GM19455 (cell line): ENCODE data around the gene HEATR9.

ENCODE experiments used
- ATAC-seq: cut with Tn5 transposase; IDR thresholded peaks from one replicate; pipeline ENCODE4 v1.9.1; 2021; ENCODE audit not compliant: unreplicated experiment

HEATR9 gene

DNA sequence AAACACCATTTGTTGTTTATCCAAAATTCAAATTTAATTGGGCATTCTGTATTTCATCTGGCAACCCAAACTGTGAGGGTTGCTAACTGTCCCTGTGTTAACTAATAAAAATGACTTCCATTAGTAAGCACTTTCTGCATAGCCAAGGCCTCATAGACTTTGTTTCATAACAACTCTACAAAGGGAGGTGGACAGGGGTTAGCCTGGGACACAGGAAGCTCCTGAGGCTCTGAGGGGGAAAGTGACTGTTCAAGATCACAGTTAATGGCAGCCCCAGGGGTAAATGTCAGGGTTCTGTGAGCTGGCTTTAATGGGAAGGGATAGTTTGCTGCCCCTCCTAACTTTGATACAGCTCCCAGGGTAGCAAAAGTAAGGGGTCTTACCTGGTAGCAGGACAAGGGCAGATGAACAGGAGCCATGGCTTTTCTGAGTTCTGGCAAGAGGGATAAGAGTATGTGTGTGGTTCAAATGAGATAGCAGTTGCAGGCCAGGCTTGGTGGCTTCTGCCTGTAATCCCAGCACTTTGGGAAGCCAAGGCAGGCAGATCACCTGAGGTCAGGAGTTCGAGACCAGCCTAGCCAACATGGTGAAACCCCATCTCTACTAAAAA is 2.2 kb downstream of the HEATR9 start:
- ATAC-seq = no peak

DNA sequence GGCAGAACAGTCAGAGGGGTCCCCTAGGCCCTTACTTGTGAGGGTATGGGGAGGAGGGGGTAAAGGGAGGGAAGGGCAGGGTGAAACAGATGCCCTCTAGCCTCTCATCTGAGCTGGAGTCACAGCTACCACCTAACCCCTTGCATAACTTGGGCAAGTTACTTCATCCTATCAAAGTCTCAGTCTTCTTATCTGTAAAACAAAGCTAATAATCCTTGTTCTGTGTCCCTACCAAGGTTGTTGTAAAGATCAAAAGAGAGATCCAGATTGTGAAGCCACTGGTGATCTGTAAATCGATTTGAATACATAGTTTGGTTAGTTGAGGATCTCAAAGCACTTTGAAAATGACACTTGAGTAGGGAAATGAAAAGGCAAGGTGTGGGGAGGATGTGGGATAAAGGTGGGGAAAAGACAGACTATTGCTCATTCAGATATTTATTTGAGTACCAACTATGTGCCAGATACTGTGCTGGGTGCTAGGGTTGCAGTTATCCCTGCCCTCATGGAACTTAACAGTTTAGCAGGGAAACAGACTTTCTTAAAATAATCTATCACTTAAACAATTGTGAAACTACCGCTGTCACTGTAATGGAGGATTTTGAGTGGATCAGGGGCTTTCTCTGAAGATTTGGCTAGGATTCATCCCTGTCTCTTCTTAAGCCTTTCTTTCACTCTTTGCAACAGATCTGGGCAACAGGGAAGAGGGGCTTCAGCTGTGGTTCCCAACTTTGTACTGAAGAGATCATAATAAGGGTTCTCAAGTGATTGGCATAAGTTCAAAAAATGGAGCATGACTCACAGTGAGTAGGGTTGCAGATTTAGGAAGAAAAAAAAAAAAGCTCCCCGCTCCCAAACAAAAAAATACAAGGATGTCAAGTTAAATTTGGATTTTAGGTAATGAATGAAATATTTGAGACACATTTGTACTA is 3.0 kb downstream of the HEATR9 start:
- ATAC-seq = no peak

DNA sequence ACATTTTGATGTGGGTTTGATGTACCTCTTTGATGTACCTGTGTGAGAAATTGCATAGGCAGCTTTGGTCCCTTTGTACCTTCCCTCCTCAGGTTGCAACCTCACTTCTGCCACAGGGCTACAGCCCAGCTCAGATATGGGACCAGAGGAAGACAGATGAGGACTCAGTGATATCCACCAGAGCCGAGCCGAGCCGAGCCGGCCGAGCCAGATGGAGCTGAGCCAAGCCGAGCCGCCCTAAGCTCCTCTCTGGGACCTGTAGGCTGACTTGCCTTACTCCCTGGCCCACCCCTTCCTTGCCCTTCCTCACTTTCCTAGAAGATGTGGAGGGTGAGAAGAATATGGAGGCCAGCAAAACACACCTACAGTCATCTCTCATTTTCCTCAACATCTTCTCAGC is 3.8 kb downstream of the HEATR9 start:
- no peak for ATAC-seq

DNA sequence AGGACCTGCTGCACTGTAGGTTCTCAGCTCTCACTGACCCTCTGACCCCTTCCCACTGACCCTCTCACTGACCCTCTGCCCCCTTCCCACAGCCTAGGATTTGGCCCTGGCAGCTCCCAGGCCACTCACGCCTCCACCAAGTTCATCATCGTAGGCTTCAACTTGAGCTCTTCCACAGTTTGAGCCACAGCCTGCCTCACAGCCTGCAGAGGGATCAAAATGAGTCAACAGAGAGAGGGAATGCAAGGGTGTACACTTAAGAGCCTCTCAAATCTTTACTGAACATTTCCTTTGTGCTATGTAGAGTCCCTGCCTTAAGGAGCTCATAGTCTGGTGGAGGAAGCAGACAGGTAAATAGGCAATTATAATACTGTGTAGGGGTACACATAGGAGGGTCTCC is 12.1 kb downstream of the HEATR9 start:
- no peak for ATAC-seq

DNA sequence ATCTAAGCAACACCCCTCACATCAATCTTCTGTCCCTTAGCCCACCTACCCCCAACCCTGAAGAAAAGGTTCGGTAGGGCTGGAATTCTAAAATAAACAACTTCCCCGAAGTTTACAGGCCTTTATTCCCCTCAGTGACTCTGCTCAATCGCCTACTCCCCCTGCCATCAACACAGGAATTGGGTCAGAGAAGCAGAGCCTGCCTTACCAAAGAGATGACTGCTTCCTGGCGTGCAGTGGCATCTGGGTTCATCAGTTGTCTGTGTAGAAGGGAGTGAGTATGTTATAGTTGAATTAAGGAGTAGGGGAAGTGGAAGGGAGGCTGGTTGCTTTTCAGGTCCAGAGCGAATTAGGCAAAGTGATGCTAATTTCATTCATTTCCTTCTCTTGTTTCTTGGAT is 12.7 kb downstream of the HEATR9 start:
- no peak for ATAC-seq

DNA sequence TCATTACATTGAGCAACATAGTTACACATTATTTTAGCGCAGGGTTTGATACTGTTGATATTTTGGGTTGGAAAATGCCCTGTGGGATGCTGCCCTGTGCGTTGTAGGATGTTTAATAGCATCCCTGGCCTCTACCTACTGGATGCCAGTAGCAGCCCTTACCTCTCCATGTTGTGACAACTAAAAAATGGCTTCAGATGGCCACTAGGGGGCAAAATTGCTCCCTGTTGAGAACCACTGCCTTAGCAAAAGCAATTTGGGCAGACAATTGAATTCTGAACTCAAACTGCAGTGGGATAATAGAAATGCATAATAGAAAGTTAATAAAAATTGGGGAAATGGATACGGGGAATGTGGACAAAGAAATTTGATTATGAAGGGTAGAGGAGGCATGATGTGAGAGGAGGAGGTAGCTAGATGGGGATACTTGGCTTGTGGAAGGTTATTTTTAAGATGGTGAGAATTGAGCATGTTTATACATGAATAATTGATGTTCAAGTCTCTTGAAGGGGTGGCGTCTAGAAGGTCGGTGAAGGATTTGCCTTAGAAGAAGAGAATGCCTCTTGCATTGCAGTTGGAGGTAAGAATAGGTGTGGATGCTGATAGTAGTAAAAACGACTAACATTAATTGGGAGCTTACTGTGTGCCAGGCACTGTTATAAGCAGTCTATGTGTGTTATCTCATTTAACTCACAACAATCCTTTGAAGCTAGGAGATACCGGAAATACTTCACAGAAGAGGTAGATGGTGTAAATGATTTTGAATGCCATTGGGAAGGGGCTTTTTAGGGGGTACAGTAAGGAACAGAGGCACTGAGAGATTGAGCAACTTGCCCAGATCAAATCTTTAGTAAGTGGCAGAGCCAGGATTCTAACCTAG is 19.0 kb downstream of the HEATR9 start:
- ATAC-seq = no peak

DNA sequence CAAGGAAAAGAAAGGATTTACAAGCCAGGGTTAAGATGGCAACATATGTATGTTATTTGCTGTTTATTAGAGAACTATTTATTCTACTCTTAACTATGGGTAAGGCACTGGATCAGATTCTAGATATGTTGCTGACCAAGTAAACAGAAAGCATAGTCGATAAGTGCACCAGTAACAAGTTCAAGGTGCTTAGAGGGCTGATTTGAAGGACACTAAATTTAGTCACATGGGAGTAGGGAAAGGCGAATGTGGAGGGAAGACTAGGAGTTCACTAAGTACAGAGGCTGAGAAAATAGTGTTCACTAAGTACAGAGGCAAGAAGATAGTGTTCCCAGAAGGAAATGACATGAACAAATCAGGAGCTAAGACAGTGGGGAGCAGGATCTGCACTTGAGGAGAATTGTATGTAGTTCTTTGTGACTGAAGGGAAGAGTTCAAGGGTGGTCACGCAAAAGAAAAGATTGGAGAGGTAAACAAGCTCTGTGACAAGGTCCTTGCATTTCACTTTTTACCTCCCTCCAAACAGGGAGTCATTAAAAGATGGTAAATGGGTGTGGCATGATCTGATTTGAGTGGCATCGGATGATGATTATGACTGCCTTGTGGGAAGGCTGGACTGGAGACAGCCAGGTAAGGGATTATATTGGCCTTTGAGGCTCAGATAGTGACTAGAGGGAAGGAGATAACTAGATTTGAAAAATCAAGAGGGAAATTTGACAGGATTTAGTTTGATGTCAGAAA is 20.9 kb downstream of the HEATR9 start:
- ATAC-seq = no peak

DNA sequence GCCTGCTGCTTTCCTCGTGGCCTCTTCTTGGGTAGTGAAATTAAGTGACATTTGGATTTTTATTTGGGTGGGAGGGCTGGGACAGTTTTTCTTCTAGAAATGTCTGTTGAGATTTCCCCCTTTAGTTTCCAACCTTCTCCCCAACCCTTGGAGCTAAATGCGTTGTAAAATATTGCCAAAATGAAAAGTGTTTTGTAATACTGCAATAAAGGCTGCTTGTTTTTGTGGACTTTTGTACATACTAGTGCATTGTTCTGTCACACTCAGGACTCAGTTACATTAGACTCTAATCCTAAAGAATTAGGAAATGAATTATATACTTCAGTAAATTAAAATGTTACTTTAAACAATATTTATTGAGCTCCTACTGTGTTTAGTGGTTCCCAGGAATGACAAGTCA is 21.7 kb downstream of the HEATR9 start:
- ATAC-seq = no peak

DNA sequence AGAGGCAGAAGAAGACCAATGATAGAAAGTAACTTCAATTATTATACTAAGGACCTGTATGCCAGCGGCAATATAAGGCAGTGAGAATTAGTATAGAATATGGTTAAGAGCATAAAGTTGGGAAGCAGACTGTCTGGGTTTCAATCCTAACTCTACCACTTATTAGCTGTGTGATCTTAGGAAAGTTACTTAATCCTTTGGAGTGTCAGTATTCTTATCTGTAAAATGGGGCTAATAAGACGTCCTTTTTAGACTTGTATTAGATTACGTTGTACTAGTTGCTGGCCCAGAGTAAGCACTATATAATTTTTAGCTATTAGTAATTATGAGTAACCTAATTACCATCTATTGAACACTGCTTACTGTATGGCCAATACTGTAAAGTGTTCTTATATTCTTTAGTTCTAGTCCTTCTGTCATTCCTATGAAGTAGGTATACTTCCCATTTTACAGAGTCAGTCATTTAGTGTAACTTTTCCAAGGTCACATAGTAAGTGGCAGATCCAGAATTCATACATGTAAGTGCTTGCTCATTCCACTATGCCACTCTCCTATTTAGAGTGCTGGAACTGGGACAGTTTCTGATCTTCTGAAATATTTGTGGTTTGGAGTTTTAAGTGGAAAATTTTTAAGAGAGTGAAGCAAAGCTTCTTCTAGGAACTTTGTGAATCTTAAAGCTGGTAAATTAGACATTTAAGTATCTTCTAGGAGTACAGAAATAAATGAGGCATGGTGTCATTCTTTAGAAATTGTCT is 22.5 kb downstream of the HEATR9 start:
- no peak for ATAC-seq

DNA sequence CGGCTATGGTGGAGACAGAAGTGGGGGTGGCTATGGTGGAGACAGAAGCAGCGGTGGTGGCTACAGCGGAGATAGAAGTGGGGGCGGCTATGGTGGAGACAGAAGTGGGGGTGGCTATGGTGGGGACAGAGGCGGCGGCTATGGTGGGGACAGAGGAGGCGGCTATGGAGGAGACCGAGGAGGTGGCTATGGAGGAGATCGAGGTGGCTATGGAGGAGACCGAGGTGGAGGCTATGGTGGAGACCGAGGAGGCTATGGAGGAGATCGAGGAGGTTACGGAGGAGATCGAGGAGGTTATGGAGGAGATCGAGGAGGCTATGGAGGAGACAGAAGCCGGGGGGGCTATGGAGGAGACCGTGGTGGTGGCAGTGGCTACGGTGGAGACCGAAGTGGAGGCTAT is 24.1 kb downstream of the HEATR9 start:
- ATAC-seq = no peak

DNA sequence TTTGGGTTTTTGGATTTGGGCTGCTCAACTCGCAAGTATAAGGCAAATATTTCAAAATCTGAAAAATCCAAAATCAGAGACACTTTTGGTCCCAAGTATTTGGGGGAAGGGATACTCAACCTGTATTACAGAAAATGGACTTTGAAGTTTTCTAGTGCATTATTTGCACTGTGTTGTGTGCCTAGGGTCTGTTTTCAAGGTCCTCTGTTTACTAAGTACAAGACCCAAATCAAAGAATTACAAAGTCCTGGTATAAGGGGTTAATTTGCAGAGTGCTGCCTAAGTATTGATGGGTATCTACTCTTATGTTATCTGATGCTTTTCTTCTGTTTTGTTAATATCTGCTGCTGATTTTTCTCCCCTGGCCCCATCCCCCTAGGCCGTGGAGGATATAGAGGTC is 25.0 kb downstream of the HEATR9 start:
- no peak for ATAC-seq

DNA sequence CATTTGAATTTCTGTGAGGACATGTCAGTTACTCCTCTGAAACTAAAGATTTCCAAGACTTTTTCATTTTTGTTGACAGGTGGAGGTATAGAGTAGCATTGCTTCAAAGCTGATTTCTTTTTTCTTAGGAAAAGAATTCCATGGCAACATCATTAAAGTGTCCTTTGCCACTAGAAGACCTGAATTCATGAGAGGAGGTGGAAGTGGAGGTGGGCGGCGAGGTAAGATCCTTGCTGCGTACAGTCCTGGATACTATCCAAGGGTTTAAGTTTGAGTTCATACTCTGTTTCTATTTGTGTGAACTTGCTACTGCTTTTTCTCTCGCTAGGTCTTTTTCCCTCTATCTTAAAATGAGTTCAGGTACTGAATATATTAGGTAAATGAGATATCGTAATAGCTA is 26.5 kb downstream of the HEATR9 start:
- ATAC-seq = no peak

DNA sequence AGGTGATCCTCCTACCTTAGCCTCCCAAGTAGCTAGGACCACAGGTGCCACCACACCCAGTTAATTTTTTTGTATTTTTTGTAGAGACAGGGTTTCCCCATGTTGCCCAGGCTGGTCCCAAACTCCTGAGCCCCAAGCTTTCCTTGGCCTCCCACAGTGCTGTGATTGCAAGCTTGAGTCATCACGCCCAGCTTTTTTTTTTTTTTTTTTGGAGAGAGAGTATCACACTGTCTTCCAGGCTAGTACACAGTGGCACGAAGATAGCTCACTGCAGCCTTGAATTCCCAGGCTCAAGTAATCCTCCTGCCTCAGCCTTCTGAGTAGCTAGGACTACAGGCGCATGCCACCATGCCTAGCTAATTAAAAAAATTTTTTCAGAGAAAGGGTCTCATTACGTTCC is 27.2 kb downstream of the HEATR9 start:
- ATAC-seq = no peak

DNA sequence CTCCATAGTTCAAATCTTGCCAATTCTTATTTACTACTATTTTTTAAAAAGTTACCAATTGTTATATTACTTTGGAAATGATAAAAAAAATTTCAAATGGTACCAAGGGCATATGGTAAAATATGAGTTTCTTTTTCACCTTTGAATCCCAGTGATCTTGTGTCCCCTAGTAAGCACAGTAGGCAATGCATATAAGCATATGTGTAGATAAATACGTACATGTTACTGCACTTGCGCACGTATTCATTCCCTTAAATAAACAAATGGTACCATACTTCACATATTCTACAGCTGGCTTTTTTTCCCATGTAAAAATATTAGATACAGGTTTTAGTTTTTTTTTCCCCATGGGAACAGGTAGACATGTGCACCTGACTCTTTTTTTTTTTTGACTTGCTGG is 27.6 kb downstream of the HEATR9 start:
- ATAC-seq = no peak

DNA sequence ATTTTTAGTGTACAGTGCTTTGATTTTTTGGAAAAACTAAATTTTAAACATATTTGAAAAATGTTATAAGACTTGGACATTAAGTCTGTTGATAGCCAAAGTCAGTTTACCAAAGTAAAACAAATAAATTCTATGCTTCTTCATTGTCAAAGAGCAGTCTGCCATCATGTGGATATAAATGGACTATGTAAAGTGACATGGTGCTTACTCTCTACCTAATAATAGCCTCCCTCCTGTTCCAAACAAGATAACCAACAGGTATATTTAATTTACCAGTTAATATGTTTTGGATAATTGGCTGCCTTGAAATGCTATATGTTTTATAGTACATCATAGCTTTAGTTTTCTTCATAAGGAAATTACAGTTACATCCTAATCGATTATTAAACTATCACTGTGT is 43.5 kb downstream of the HEATR9 start:
- no peak for ATAC-seq

DNA sequence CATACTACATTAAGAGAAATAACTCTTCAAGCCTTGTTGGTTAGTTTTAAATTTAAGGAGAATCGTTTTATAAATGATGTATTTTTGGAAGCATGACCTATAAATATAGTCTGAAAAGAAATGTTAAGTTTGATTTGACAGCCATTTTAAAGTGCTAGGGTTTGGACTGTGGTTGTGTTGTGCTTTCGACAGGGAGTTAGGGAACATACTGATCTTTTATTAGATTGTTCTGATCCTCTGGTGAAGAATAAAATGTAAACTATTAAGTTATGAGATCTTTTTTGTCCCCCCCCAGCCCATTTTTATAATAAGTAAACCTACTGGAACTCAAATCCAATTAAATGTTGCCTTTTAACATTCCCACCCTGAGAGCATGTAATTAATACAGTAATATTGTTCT is 47.4 kb downstream of the HEATR9 start:
- ATAC-seq = no peak

DNA sequence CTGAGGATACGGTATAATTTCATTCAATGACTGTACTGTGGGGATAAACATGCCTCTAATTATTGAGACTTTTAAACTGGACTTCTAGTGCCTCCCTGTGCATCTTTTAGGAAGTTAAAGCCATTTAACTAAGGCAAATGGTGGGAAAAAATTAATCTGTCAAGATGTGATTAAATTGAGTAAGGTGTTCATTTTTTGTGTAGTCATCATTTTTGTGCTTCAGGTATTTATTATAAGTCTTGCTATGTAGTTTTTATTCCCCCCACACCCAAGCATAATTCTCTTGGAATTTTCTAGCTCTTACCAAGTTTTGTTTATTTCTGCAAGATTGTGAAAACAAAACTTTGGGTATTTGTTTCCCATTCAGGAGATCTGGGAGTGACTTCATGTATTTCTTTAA is 49.2 kb downstream of the HEATR9 start:
- no peak for ATAC-seq

DNA sequence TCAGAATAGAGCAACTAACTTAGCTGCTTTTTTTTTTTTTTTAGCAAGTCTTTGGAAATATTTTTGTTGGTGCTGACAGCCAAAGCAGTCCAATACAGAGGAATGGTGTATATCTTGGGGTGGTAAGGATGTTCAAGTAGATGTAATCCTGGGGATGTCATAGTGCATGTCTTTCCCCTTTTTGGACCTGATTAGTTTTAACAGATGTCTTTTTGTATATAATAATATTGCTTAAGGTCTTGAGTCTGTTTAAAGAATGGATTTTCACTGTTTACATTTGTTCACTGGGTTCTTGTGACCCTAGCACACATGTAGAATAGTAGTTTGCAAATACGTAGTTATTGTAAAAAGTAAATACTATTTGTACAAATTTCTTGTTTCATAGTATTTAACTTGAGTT is 51.5 kb downstream of the HEATR9 start:
- ATAC-seq = no peak

DNA sequence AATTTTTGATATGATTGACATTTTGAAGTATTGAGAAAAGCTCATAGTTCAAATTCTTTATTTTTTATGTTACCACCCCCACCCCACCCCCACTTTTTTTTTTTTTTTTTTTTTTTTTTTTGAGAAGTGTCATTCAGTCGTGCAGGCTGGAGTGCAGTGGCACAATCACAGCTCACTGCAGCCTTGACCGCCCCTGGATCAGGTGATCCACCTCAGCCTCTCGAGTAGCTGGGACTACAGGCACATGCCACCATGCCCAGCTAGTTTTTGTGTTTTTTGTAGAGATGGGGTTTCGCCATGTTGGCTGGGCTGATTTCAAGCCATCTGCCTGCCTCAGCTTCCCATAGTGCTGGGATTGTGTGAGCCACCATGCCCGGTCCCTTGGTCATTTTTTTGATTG is 52.0 kb downstream of the HEATR9 start:
- no peak for ATAC-seq

DNA sequence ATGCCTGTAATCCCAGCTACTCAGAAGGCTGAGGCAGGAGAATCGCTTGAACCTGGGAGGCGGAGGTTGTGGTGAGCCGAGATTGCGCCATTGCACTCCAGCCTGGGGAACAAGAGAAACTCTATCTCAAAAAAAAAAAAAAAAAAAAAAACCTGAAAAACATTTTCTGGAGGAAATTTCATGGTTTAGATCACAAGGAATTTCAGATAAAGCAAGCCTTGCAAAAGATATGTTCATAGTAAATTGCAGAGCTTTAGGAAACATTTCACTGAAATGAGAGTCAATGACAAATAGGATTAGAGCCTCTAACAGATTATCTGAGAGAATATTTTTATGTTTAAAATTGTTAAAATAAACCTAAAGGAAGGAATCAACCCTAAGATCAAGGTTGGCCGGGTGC is 56.2 kb downstream of the HEATR9 start:
- ATAC-seq = no peak
